ENCODE measurements around the gene OTX1. TPM values are rescaled to one million over a fixed set of nuclear protein-coding genes. Genes with fewer than 3 reads are reported as not detected.

Gene OTX1
- total and polyA plus RNA-seq, 2 donors (not counting 1 experiment from before 2014, with no cell fraction given), result not detected

DNA sequence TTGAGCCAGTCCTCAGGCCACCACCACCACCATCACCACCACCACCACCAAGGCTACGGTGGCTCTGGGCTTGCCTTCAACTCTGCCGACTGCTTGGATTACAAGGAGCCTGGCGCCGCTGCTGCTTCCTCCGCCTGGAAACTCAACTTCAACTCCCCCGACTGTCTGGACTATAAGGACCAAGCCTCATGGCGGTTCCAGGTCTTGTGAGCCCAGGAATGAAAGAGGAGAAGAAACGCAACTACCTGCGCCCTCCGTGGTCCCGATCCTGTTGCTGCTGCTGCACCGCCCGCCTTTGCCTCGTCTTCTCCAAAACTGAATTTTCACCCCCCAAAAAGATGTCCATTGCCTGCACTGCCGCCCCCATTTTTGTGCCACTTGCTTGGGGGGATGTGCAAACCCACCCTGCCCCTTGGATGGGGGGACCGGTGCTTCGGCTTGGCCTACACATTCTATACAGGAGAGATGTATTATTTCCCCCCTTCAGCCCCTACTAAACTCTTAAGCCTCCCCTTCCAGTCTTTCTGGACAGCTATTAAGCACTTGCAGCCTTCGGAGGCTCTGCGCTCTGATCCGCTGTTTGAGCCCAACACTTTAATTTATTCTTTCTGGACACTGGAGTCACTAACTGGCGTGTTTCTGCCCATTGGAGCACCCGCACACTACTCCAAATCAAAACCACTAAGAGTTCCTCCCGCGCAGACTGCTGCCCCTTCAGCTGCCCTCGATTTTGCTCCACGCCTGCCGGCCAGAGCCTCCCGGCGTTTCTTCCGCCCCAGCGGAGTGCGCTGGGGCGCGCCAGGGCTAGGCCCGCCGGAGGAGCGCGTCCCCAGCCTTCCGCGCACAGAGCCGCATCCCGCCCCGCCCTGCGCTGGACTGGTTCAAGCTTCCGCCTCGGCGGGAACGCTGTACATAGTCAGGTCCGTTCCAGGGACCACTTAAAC lies 5.7 kb downstream of the OTX1 start:
- CTCF ChIA-PET, result no interaction called here

More for the DNA sequence above, 5.7 kb downstream of the OTX1 start:
- H3K9me3 Mint-ChIP-seq (ENCODE audit: insufficient read depth), result peaks cover 2% of the 10 kb centered on the region
- intact Hi-C loops (cut with micrococcal nuclease), result no loop called here
- no peak overlapping the region for H3K27ac ChIP-seq (ENCODE audit: low read length in 2 of 2)
- H3K4me2 ChIP-seq (replicated peaks; ENCODE audit: low read depth, low read length, poor library complexity, severe bottlenecking), result peak overlapping the region; percentile 84
- peak overlapping the region; percentile 42 for H3K9ac ChIP-seq (ENCODE audit: low read length)
- 9% methylated on average over 41 of the region's 49 CpGs for WGBS (ENCODE audit: insufficient coverage)
- ATAC-seq (ENCODE audit: low read depth), result no peak
- H2AFZ ChIP-seq (ENCODE audit: insufficient read depth, low read depth, low read length, poor library complexity, severe bottlenecking), result peak overlapping the region; percentile 22
- DNase-seq, result peak; percentile 56
- peaks cover 83 to 89% of the 10 kb centered on the region in 2 donors for H3K4me1 ChIP-seq (ENCODE audit: control insufficient read depth in 2 of 2, insufficient read depth in 2 of 2, low read length in 2 of 2)
- H4K20me1 ChIP-seq (ENCODE audit: control insufficient read depth, insufficient read depth, low read length, poor library complexity, severe bottlenecking), result no peaks in the 10 kb centered on the region
- POLR2A ChIA-PET, result no interaction called here
- H3K4me3 ChIP-seq (ENCODE audit: control extremely low read depth in 1 of 5, extremely low read depth in 1 of 5, insufficient read depth in 1 of 5, low read depth in 2 of 5, low read length in 4 of 5), result peak overlapping the region in 1 of 5 experiments; percentile 36
- peaks cover 0 to 82% (median 11%) of the 10 kb centered on the region in 3 donors for H3K9me3 ChIP-seq (ENCODE audit: control extremely low read depth in 1 of 3, control insufficient read depth in 2 of 3, insufficient read depth in 1 of 3, low read length in 2 of 3)
- peak overlapping the region; percentile 26 for H3K27ac Mint-ChIP-seq
- H3K36me3 ChIP-seq (replicated peaks in 1 of 2; ENCODE audit: control extremely low read depth in 1 of 2, control insufficient read depth in 1 of 2, extremely low read depth in 1 of 2, insufficient read depth in 2 of 2, low read length in 1 of 2), result no peaks in the 10 kb centered on the region
- H3K27me3 Mint-ChIP-seq, result peaks cover 77% of the 10 kb centered on the region
- peak; percentile 89 for TF ChIP-seq EZH2 (IDR thresholded peaks at IDR 0.05; ENCODE audit: borderline replicate concordance, insufficient read depth, low read depth, low read length, poor library complexity, severe bottlenecking)
- TF ChIP-seq, protein P1, sequence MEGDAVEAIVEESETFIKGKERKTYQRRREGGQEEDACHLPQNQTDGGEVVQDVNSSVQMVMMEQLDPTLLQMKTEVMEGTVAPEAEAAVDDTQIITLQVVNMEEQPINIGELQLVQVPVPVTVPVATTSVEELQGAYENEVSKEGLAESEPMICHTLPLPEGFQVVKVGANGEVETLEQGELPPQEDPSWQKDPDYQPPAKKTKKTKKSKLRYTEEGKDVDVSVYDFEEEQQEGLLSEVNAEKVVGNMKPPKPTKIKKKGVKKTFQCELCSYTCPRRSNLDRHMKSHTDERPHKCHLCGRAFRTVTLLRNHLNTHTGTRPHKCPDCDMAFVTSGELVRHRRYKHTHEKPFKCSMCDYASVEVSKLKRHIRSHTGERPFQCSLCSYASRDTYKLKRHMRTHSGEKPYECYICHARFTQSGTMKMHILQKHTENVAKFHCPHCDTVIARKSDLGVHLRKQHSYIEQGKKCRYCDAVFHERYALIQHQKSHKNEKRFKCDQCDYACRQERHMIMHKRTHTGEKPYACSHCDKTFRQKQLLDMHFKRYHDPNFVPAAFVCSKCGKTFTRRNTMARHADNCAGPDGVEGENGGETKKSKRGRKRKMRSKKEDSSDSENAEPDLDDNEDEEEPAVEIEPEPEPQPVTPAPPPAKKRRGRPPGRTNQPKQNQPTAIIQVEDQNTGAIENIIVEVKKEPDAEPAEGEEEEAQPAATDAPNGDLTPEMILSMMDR (IDR thresholded peaks at IDR 0.05), result no peak
- H3K4me1 Mint-ChIP-seq, result peaks cover 71% of the 10 kb centered on the region
- H3K4me3 Mint-ChIP-seq, result peak overlapping the region; percentile 75
- no peaks in the 10 kb centered on the region for H3K79me2 ChIP-seq (ENCODE audit: control insufficient read depth, insufficient read depth, low read length)
- peaks cover 0 to 96% (median 87%) of the 10 kb centered on the region in 4 experiments for H3K27me3 ChIP-seq (replicated peaks in 1 of 4; ENCODE audit: control extremely low read depth in 1 of 4, control insufficient read depth in 3 of 4, insufficient read depth in 4 of 4, low read length in 3 of 4)

Data from B cell (primary cell).